ENCODE measurements around the gene BID. TPM values are rescaled to one million over a fixed set of nuclear protein-coding genes. Genes with fewer than 3 reads are reported as not detected.

The BID gene
- polyA plus RNA-seq, 1 donor from 2014 or later, result 88.6 TPM

DNA sequence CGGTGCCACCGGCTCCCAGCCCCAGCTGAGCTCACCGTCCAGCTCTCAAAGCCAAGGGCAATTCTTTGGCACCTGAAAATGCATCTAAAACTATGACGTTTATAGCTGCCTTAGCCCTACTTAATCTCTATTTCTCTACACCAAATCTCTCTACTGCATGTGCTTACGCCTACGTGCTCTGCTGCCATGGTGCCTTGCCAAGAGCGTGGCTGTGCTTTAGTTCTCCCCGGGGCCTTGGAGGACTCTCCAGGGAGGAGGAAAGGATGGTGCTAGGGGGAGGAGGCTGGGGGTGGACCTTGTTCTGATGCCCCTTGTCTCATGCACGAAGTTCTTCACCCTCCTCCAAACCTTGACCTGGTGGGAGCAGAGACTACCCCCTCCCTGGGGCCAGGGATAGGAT lies 9.0 kb upstream of the BID start:
- H3K9me3 ChIP-seq (ENCODE audit: low read length), result no peaks in the 10 kb centered on the region
- no peaks in the 10 kb centered on the region for H3K36me3 ChIP-seq (ENCODE audit: insufficient read depth, low read length)
- H3K9me2 ChIP-seq (ENCODE audit: insufficient read depth, low read length), result no peaks in the 10 kb centered on the region
- no peak overlapping the region for H3K27ac ChIP-seq (ENCODE audit: low read length)
- H3K4me2 ChIP-seq (ENCODE audit: low read length), result no peak overlapping the region
- H3K79me2 ChIP-seq (replicated peaks; ENCODE audit: insufficient read depth, low read length), result no peaks in the 10 kb centered on the region
- no peaks in the 10 kb centered on the region for H4K20me1 ChIP-seq (ENCODE audit: insufficient read depth)
- H2AFZ ChIP-seq (ENCODE audit: low read depth, low read length), result no peak overlapping the region
- H3K27me3 ChIP-seq (ENCODE audit: insufficient read depth, low read depth, low read length), result no peaks in the 10 kb centered on the region
- no peak overlapping the region for H3K9ac ChIP-seq (ENCODE audit: low read length)
- no peaks in the 10 kb centered on the region for H3F3A ChIP-seq (ENCODE audit: insufficient read depth, low read length, poor library complexity, severe bottlenecking)
- TF ChIP-seq EP300 (conservative IDR thresholded peaks at IDR 0.05; ENCODE audit: poor library complexity, severe bottlenecking) (no peak), TAF1 (IDR thresholded peaks at IDR 0.05; ENCODE audit: low read depth) (no peak), RAD21 (conservative IDR thresholded peaks at IDR 0.05) (no peak), SMC3 (conservative IDR thresholded peaks at IDR 0.05; ENCODE audit: poor library complexity) (no peak), POLR2AphosphoS5 (IDR thresholded peaks at IDR 0.05) (no peak), EZH2 (IDR thresholded peaks at IDR 0.05; ENCODE audit: borderline replicate concordance, insufficient read depth, low read length, poor library complexity, severe bottlenecking) (no peak), MXI1 (conservative IDR thresholded peaks at IDR 0.05; ENCODE audit: poor library complexity, severe bottlenecking) (no peak)
- TF ChIP-seq, protein P1, sequence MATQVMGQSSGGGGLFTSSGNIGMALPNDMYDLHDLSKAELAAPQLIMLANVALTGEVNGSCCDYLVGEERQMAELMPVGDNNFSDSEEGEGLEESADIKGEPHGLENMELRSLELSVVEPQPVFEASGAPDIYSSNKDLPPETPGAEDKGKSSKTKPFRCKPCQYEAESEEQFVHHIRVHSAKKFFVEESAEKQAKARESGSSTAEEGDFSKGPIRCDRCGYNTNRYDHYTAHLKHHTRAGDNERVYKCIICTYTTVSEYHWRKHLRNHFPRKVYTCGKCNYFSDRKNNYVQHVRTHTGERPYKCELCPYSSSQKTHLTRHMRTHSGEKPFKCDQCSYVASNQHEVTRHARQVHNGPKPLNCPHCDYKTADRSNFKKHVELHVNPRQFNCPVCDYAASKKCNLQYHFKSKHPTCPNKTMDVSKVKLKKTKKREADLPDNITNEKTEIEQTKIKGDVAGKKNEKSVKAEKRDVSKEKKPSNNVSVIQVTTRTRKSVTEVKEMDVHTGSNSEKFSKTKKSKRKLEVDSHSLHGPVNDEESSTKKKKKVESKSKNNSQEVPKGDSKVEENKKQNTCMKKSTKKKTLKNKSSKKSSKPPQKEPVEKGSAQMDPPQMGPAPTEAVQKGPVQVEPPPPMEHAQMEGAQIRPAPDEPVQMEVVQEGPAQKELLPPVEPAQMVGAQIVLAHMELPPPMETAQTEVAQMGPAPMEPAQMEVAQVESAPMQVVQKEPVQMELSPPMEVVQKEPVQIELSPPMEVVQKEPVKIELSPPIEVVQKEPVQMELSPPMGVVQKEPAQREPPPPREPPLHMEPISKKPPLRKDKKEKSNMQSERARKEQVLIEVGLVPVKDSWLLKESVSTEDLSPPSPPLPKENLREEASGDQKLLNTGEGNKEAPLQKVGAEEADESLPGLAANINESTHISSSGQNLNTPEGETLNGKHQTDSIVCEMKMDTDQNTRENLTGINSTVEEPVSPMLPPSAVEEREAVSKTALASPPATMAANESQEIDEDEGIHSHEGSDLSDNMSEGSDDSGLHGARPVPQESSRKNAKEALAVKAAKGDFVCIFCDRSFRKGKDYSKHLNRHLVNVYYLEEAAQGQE (IDR thresholded peaks at IDR 0.05; ENCODE audit: borderline replicate concordance), result no peak
- TF ChIP-seq, protein P2, sequence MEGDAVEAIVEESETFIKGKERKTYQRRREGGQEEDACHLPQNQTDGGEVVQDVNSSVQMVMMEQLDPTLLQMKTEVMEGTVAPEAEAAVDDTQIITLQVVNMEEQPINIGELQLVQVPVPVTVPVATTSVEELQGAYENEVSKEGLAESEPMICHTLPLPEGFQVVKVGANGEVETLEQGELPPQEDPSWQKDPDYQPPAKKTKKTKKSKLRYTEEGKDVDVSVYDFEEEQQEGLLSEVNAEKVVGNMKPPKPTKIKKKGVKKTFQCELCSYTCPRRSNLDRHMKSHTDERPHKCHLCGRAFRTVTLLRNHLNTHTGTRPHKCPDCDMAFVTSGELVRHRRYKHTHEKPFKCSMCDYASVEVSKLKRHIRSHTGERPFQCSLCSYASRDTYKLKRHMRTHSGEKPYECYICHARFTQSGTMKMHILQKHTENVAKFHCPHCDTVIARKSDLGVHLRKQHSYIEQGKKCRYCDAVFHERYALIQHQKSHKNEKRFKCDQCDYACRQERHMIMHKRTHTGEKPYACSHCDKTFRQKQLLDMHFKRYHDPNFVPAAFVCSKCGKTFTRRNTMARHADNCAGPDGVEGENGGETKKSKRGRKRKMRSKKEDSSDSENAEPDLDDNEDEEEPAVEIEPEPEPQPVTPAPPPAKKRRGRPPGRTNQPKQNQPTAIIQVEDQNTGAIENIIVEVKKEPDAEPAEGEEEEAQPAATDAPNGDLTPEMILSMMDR (IDR thresholded peaks at IDR 0.05; ENCODE audit: poor library complexity, severe bottlenecking), result no peak
- no peak overlapping the region for H3K4me3 ChIP-seq (ENCODE audit: low read length)

DNA sequence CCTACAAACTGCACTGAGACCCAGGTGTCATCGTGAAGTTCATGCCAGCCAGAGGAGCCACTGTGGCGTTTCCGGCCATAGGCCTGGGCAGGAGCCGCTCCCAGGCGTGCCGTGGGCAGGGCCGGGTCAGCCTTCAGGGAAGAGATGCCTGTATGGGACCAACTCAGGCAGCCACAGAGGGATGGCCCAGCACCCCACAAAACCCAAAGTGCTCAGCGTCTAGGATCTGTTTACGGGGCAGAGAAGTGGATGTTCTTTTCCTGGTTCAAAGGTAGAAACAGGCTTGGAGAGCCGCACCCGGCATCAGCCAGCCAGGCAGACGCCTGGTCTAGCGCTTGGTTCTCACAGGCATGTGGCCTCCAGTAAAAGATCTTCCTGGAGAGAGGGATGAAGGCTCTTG lies 8.4 kb upstream of the BID start:
- no peaks in the 10 kb centered on the region for H3K9me2 ChIP-seq (ENCODE audit: insufficient read depth, low read length)
- no peaks in the 10 kb centered on the region for H4K20me1 ChIP-seq (ENCODE audit: insufficient read depth)
- no peak overlapping the region for H3K4me2 ChIP-seq (ENCODE audit: low read length)
- no peak overlapping the region for H3K4me3 ChIP-seq (ENCODE audit: low read length)
- no peaks in the 10 kb centered on the region for H3F3A ChIP-seq (ENCODE audit: insufficient read depth, low read length, poor library complexity, severe bottlenecking)
- H3K36me3 ChIP-seq (ENCODE audit: insufficient read depth, low read length), result no peaks in the 10 kb centered on the region
- no peaks in the 10 kb centered on the region for H3K9me3 ChIP-seq (ENCODE audit: low read length)
- TF ChIP-seq POLR2AphosphoS5 (IDR thresholded peaks at IDR 0.05) (no peak), EP300 (conservative IDR thresholded peaks at IDR 0.05; ENCODE audit: poor library complexity, severe bottlenecking) (no peak), TAF1 (IDR thresholded peaks at IDR 0.05; ENCODE audit: low read depth) (no peak), EZH2 (IDR thresholded peaks at IDR 0.05; ENCODE audit: borderline replicate concordance, insufficient read depth, low read length, poor library complexity, severe bottlenecking) (no peak), SMC3 (conservative IDR thresholded peaks at IDR 0.05; ENCODE audit: poor library complexity) (no peak), MXI1 (conservative IDR thresholded peaks at IDR 0.05; ENCODE audit: poor library complexity, severe bottlenecking) (no peak)
- TF ChIP-seq, protein P2 (IDR thresholded peaks at IDR 0.05; ENCODE audit: poor library complexity, severe bottlenecking), result no peak
- H3K9ac ChIP-seq (ENCODE audit: low read length), result no peak overlapping the region
- H2AFZ ChIP-seq (ENCODE audit: low read depth, low read length), result no peak overlapping the region
- H3K27me3 ChIP-seq (ENCODE audit: insufficient read depth, low read depth, low read length), result no peaks in the 10 kb centered on the region
- no peaks in the 10 kb centered on the region for H3K79me2 ChIP-seq (replicated peaks; ENCODE audit: insufficient read depth, low read length)
- no peak overlapping the region for H3K27ac ChIP-seq (ENCODE audit: low read length)

Data from neural cell (in vitro differentiated cells).